ENCODE results near the gene ITGA1. TPM values are rescaled to one million over a fixed set of nuclear protein-coding genes. Genes with fewer than 3 reads are reported as not detected.

Gene ITGA1
- total and polyA plus RNA-seq, 4 donors = 24.2 to 187 (median 48.5) TPM

DNA sequence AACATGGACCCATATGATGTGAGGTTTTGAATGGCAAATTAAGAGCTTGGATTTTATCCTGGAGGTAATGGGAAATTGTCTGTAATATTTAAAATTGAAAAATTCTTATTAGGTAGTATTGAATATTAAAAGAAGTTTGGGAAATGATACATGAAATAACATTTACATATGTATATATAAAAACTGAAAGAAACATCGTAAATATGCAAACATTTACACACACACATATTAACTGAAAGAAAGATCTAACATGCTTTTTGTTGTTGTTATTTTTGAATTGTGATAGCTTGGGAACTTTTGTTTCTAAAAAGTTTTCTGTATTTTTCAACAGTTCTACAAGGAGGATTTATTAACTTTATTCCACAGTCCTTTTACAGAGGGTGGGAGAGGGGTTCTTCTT is 118.6 kb downstream of the ITGA1 start:
- DNase-seq (ENCODE audit: low spot score) = no peak

DNA sequence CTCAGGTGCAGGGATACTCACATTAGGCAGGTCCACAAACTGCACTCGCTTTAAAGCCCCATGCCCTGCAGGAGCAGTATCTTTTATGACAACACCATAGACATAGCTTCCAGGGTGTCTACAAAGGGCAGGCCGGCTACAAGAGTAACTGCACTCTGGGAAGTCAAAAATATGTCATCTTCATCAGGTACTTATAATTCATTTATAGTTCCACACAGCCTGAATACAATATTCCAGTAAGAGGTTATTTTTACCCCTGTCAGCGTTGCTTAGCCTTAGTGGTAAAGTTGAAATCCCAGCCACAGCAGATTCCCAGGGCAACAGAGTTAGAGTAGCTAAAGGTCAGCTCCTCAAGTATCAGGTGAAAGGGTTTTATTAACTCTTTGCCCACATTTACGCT is 119.1 kb downstream of the ITGA1 start:
- no peak overlapping the region for H3K9ac ChIP-seq (ENCODE audit: low read depth in 1 of 2, low read length in 2 of 2)
- no peak overlapping the region for H3K27ac ChIP-seq (ENCODE audit: low read depth in 1 of 2, low read length in 2 of 2)
- no peaks in the 10 kb centered on the region for H3K27me3 ChIP-seq (ENCODE audit: control insufficient read depth in 4 of 4, insufficient read depth in 4 of 4, low read length in 3 of 4)
- H3K36me3 ChIP-seq (ENCODE audit: control insufficient read depth in 4 of 4, insufficient read depth in 3 of 4, low read depth in 1 of 4, low read length in 3 of 4) = peaks cover 0 to 14% (median 9%) of the 10 kb centered on the region in 4 donors
- no peak overlapping the region for H3K4me3 ChIP-seq (ENCODE audit: low read depth in 1 of 3, low read length in 3 of 3)
- no peaks in the 10 kb centered on the region for H3K9me3 ChIP-seq (ENCODE audit: control insufficient read depth in 4 of 4, low read length in 3 of 4)
- DNase-seq (ENCODE audit: low spot score) = no peak
- H3K4me1 ChIP-seq (ENCODE audit: control insufficient read depth in 4 of 4, insufficient read depth in 4 of 4, low read length in 3 of 4) = no peaks in the 10 kb centered on the region
- WGBS = 94% methylated on average over 4 of the region's 4 CpGs
- no peak for TF ChIP-seq YY1 (IDR thresholded peaks at IDR 0.05)
- no peak for TF ChIP-seq HNF4G (IDR thresholded peaks at IDR 0.05)
- TF ChIP-seq EGR1 (IDR thresholded peaks at IDR 0.05; ENCODE audit: low read depth in 2 of 2) = no peak
- no peak for TF ChIP-seq RXRA (IDR thresholded peaks at IDR 0.05)
- no peak for TF ChIP-seq NR2F2 (IDR thresholded peaks at IDR 0.05)
- TF ChIP-seq, protein P1, sequence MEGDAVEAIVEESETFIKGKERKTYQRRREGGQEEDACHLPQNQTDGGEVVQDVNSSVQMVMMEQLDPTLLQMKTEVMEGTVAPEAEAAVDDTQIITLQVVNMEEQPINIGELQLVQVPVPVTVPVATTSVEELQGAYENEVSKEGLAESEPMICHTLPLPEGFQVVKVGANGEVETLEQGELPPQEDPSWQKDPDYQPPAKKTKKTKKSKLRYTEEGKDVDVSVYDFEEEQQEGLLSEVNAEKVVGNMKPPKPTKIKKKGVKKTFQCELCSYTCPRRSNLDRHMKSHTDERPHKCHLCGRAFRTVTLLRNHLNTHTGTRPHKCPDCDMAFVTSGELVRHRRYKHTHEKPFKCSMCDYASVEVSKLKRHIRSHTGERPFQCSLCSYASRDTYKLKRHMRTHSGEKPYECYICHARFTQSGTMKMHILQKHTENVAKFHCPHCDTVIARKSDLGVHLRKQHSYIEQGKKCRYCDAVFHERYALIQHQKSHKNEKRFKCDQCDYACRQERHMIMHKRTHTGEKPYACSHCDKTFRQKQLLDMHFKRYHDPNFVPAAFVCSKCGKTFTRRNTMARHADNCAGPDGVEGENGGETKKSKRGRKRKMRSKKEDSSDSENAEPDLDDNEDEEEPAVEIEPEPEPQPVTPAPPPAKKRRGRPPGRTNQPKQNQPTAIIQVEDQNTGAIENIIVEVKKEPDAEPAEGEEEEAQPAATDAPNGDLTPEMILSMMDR (IDR thresholded peaks at IDR 0.05; ENCODE audit: low read depth, low read length, missing input control) = no peak
- no peak for TF ChIP-seq RAD21 (IDR thresholded peaks at IDR 0.05)
- TF ChIP-seq JUND (IDR thresholded peaks at IDR 0.05) = no peak
- no peak for TF ChIP-seq HNF4A (conservative IDR thresholded peaks at IDR 0.05)
- TF ChIP-seq, protein P2, sequence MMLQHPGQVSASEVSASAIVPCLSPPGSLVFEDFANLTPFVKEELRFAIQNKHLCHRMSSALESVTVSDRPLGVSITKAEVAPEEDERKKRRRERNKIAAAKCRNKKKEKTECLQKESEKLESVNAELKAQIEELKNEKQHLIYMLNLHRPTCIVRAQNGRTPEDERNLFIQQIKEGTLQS (IDR thresholded peaks at IDR 0.05) = no peak
- TF ChIP-seq TAF1 (conservative IDR thresholded peaks at IDR 0.05) = no peak

More for the DNA sequence above, 118.6 kb downstream of the ITGA1 start:
- H3K4me1 ChIP-seq (ENCODE audit: control insufficient read depth in 4 of 4, insufficient read depth in 4 of 4, low read length in 3 of 4) = no peaks in the 10 kb centered on the region
- H3K27me3 ChIP-seq (ENCODE audit: control insufficient read depth in 4 of 4, insufficient read depth in 4 of 4, low read length in 3 of 4) = no peaks in the 10 kb centered on the region
- 97% methylated on average over 1 of the region's 1 CpG for WGBS
- TF ChIP-seq, protein P3, sequence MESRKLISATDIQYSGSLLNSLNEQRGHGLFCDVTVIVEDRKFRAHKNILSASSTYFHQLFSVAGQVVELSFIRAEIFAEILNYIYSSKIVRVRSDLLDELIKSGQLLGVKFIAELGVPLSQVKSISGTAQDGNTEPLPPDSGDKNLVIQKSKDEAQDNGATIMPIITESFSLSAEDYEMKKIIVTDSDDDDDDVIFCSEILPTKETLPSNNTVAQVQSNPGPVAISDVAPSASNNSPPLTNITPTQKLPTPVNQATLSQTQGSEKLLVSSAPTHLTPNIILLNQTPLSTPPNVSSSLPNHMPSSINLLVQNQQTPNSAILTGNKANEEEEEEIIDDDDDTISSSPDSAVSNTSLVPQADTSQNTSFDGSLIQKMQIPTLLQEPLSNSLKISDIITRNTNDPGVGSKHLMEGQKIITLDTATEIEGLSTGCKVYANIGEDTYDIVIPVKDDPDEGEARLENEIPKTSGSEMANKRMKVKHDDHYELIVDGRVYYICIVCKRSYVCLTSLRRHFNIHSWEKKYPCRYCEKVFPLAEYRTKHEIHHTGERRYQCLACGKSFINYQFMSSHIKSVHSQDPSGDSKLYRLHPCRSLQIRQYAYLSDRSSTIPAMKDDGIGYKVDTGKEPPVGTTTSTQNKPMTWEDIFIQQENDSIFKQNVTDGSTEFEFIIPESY (IDR thresholded peaks at IDR 0.05) = no peak
- TF ChIP-seq, protein P2 (IDR thresholded peaks at IDR 0.05) = no peak
- TF ChIP-seq RAD21 (IDR thresholded peaks at IDR 0.05) = no peak
- no peak for TF ChIP-seq NR2F2 (IDR thresholded peaks at IDR 0.05)
- TF ChIP-seq EGR1 (IDR thresholded peaks at IDR 0.05; ENCODE audit: low read depth in 2 of 2) = no peak
- TF ChIP-seq, protein P4, sequence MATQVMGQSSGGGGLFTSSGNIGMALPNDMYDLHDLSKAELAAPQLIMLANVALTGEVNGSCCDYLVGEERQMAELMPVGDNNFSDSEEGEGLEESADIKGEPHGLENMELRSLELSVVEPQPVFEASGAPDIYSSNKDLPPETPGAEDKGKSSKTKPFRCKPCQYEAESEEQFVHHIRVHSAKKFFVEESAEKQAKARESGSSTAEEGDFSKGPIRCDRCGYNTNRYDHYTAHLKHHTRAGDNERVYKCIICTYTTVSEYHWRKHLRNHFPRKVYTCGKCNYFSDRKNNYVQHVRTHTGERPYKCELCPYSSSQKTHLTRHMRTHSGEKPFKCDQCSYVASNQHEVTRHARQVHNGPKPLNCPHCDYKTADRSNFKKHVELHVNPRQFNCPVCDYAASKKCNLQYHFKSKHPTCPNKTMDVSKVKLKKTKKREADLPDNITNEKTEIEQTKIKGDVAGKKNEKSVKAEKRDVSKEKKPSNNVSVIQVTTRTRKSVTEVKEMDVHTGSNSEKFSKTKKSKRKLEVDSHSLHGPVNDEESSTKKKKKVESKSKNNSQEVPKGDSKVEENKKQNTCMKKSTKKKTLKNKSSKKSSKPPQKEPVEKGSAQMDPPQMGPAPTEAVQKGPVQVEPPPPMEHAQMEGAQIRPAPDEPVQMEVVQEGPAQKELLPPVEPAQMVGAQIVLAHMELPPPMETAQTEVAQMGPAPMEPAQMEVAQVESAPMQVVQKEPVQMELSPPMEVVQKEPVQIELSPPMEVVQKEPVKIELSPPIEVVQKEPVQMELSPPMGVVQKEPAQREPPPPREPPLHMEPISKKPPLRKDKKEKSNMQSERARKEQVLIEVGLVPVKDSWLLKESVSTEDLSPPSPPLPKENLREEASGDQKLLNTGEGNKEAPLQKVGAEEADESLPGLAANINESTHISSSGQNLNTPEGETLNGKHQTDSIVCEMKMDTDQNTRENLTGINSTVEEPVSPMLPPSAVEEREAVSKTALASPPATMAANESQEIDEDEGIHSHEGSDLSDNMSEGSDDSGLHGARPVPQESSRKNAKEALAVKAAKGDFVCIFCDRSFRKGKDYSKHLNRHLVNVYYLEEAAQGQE (IDR thresholded peaks at IDR 0.05) = no peak
- TF ChIP-seq YY1 (IDR thresholded peaks at IDR 0.05) = no peak
- TF ChIP-seq HNF4A (conservative IDR thresholded peaks at IDR 0.05) = no peak
- TF ChIP-seq JUND (IDR thresholded peaks at IDR 0.05) = no peak
- TF ChIP-seq SP1 (IDR thresholded peaks at IDR 0.05) = no peak
- TF ChIP-seq GABPA (IDR thresholded peaks at IDR 0.05 in 1 of 2, conservative IDR thresholded peaks at IDR 0.05 in 1 of 2) = no peak
- no peak for TF ChIP-seq RXRA (IDR thresholded peaks at IDR 0.05)
- no peak for TF ChIP-seq FOXA2 (IDR thresholded peaks at IDR 0.05)
- TF ChIP-seq, protein P5, sequence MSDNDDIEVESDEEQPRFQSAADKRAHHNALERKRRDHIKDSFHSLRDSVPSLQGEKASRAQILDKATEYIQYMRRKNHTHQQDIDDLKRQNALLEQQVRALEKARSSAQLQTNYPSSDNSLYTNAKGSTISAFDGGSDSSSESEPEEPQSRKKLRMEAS (IDR thresholded peaks at IDR 0.05) = no peak
- no peak for TF ChIP-seq TAF1 (conservative IDR thresholded peaks at IDR 0.05)
- TF ChIP-seq, protein P1 (IDR thresholded peaks at IDR 0.05; ENCODE audit: low read depth, low read length, missing input control) = no peak
- TF ChIP-seq FOXA1 (IDR thresholded peaks at IDR 0.05) = no peak
- H3K9ac ChIP-seq (ENCODE audit: low read depth in 1 of 2, low read length in 2 of 2) = no peak overlapping the region
- no peak overlapping the region for H3K27ac ChIP-seq (ENCODE audit: low read depth in 1 of 2, low read length in 2 of 2)
- H3K4me3 ChIP-seq (ENCODE audit: low read depth in 1 of 3, low read length in 3 of 3) = no peak overlapping the region
- no peaks in the 10 kb centered on the region for H3K9me3 ChIP-seq (ENCODE audit: control insufficient read depth in 4 of 4, low read length in 3 of 4)
- H3K36me3 ChIP-seq (ENCODE audit: control insufficient read depth in 4 of 4, insufficient read depth in 3 of 4, low read depth in 1 of 4, low read length in 3 of 4) = peaks cover 0 to 17% (median 10%) of the 10 kb centered on the region in 4 donors

Measured in liver (tissue), 9 donors.